ENCODE measurements around the gene NEUROG1.

GRCh38 chr5:135584276-135584675 lies 48.5 kb upstream of the NEUROG1 start:
- TF ChIP-seq EZH2phosphoT487 (IDR thresholded peaks at IDR 0.05; ENCODE audit: borderline replicate concordance) (no peak), CTCF (conservative IDR thresholded peaks at IDR 0.05; ENCODE audit: low read length) (no peak)

Measured in Loucy (cell line).